Umbilical cord (tissue), 2 donors: ENCODE measurements around the gene SMTNL1. TPM values are rescaled to one million over a fixed set of nuclear protein-coding genes. Genes with fewer than 3 reads are reported as not detected.

Experiments used
- DNase-seq: peaks from one replicate; pipeline ENCODE4 v3.0.0-alpha.2; 2015; ENCODE audit warnings: low spot score
- total RNA-seq: library from RNA; depleted of rRNA; stranded (reverse); fragments of >200 nt; gene quantifications from one replicate; pipeline ENCODE4 v1.2.3, GENCODE V29; 2014; ENCODE audit warnings: low replicate concordance; ENCODE audit not compliant: insufficient read depth

Gene SMTNL1
- total RNA-seq = not detected

- no peak for DNase-seq
Measured at GRCh38 chr11:57536947-57537619, at the start of gene SMTNL1. TSS of gene SMTNL1 (plus strand) at chr11:57537595. CDS start at chr11:57542643, 5,048 bp downstream.

GRCh38 chr11:57487920-57488659 lies 49.3 kb upstream of the SMTNL1 start:
- no peak for DNase-seq

GRCh38 chr11:57490456-57491248 lies 46.7 kb upstream of the SMTNL1 start:
- DNase-seq = no peak

DNA sequence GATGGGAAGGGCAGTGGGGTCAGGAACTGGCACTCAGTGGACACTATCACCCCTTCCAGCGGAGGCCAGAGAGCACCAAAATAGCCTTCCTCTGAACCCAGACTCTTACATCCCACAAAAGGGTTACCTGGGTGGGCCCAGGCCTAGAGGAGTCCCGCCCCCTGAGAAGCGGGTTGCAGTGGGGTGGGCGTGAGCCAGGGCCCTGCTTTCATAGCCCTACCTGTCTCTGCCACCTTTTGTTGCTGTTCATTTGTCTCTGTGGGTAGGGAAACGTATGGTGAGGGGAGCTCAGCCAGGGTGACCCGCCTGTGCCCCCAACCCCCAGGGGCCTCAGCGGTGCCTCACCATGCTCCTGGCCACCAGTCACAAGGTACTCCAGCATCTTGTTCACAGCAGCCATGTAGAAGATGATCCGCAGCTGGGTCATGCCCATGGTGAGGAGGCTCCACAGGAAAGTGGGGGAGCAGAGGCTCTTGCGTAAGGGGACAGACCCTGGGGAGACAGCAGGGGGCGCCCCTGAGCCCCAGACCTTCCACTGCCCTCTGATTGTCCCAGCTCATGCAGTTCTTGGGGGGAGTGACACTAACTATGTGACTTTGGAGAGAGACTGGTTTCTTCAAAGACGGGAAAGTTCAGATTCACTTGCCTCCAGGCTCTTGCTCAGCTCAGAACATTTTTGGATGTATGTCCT lies 45.9 kb upstream of the SMTNL1 start:
- DNase-seq = no peak

GRCh38 chr11:57493507-57494503 lies 43.6 kb upstream of the SMTNL1 start:
- DNase-seq = no peak

DNA sequence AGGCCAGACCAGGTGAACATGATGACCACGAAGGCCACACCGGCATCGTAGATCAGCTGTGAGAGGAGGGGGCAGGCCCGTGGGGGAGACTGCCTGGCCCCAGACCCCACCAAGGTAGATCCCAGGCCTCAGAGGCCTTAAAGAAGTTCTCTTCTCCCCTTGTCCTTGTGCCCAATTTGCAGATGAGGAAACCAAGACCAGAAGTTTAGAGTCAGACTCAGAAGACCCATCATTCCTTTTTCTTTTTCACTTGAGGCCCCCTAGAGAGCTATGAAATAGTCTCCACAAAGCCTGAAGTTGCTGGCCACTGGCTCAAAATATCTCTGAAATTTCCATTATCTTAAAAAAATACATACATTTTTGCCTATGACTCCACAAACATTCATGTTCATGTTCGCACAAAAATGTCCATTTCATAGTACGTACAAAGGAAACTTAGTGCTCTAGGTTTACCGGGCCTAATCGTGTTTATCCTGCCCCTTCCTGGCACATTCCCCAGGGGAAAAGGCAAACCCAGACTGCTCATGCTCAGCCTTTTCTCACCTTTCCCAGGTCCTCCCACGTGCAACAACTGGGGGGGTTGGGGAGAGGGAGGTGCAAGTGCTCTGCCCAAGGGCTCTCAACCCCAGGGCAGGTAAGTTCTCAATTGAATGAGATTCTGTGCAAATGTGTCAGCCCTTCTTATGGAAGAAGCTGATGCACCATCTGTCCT lies 41.1 kb upstream of the SMTNL1 start:
- DNase-seq = no peak

DNA sequence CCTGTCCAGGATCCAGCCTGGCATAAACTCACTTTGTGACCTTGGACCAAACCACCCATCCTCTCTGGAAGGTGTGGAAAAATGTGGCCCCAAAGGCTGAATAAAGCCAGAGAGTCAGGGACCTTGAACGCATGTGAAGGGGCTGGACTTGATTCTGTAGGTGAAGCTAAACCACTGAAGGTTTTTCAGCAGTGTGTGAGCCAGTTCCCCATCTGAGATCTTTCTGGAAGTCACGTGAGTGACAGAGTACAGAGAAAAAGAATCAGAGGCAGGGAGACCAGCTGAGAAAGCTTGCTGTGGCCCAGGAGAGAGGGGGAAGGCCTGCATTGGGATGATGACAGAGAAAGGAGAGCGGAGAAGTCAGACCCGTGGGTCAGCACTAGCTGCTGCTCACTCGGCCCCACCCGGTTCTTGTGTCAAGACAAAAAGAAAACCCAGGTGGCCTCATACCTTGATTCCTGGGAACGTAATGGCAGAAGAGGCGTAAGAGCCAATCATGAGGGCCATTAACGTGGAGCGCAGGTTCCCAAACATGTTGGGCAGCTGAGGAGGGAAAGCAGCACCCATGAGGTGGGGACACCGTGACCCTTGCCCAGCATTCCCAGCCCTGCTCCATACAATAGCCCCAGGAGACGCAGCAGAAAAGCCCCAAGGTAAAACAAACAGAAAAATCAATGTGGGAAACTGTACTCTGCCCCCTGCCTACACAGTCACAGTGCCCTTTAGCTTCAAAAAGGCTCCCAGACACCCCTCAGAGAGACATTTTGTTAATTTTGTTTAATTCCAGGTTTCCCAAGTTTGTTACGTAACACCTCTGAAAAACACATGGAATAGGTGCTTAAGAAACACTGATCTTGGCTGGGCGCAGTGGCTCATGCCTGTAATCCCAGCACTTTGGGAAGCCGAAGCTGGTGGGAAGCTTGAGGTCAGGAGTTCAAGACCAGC lies 39.8 kb upstream of the SMTNL1 start:
- no peak for DNase-seq

GRCh38 chr11:57498540-57498939 lies 38.9 kb upstream of the SMTNL1 start:
- no peak for DNase-seq

- peak; percentile 96 for DNase-seq
Measured at GRCh38 chr11:57499413-57499982, 37.9 kb upstream of the SMTNL1 start.

- no peak for DNase-seq
Measured at GRCh38 chr11:57499983-57500461, 37.4 kb upstream of the SMTNL1 start.

DNA sequence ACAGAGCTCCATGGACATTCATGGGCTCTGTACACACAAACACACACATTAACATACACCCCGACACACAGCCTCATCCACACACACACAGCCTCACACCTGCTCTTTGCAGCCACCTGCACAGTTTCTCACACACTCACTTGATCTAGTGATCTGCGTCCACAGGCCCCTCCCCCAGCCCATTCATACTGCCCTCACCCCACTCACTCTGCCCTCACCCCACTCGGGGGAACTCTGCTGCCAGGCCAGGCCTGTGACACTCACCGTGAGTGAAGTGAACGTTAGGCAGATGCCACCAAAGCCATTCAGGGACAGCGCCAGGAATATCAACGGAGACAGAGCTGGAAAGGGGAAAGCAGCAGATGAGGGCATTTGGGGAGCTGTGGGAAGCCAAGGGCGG lies 36.9 kb upstream of the SMTNL1 start:
- no peak for DNase-seq

GRCh38 chr11:57500926-57501325 lies 36.5 kb upstream of the SMTNL1 start:
- DNase-seq = no peak

DNA sequence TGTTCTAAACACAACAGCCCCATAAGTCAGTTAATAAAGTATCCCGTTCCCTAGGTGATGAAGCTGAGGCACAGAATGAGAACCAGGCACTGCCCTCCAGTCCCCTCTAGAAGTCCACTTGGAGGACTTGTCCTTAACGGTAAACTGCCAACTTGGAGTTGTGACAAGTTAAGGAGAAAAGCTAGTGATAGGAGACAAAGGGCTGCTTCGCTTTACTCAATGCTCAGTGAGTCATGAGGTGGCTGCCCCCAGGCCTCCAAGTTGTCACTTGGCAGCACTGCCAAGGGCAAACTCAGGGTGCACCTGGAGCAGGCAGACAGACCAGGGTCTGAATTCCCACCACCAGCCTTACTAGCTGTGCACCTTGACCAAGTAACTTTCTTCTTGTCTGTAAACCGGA lies 35.4 kb upstream of the SMTNL1 start:
- DNase-seq = no peak

GRCh38 chr11:57502376-57502775 lies 35.0 kb upstream of the SMTNL1 start:
- no peak for DNase-seq

- DNase-seq = no peak
Measured at GRCh38 chr11:57502870-57503269, 34.5 kb upstream of the SMTNL1 start.

DNA sequence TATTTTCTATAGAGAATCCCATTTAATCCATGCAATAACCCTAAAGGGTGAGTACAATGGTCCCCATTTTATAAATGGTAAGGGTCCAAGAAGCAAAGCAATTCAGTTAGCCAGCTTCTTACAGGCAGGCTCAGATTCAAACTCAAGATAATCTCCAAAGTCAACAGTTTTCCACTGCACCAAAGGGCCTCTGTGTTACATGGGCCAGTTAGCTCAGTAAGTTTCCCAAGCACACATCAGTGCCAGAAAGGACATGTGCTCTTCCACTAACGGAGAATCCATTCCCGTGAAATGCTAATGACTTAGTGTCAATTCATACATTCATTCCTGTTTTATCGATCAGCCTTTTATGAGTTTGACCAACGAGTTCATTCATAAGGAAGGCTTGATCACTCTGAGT lies 32.9 kb upstream of the SMTNL1 start:
- no peak for DNase-seq

DNA sequence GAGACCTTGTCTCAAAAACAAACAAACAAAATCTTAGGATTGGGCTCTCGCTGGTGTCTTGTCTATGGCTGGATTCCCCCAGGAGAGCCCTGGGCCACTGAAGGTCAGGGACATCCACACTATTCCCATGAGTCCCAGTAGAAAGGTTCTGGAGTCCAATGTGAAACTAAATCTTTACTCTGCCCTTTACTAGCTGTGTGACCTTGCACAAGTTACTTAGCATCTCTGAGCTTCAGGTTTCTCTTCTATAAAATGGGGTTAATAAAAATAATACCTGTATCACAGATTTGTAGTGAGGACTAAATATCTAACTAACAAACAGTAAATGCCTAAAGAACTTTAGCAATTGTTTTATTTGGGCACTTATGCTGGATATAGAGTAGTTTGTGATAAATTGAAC lies 30.9 kb upstream of the SMTNL1 start:
- DNase-seq = no peak
